GM12891 (cell line): ENCODE measurements around the gene IGSF8.
"Not testable (repeated sequence)": the region's sequence is repeated elsewhere in the genome, so short reads cannot be mapped to it uniquely, and the experiment has no call there.

ENCODE experiments used
- DNase-seq: peaks from one replicate; pipeline ENCODE4 v3.0.0; 2011; ENCODE audit warnings: low spot score; ENCODE audit not compliant: insufficient read length
- FAIRE-seq: peaks from 2 replicates; lab custom pipeline; 2011; peaks lifted over from hg19 to GRCh38; lab: Jason Lieb, UNC
- PAX5 ChIP-seq: IDR thresholded peaks from 2 replicates; pipeline ENCODE4 v1.6.1; 2011; ENCODE audit warnings: low read length, moderate library complexity, mild to moderate bottlenecking; ENCODE audit not compliant: insufficient read depth, severe bottlenecking
- POLR2A ChIP-seq: IDR thresholded peaks from 2 replicates; pipeline ENCODE4 v1.6.1; 2011; ENCODE audit warnings: low read depth, low read length, control low read depth
- POLR2AphosphoS5 ChIP-seq: IDR thresholded peaks from 2 replicates; pipeline ENCODE4 v1.6.1; 2011; ENCODE audit warnings: low read depth, low read length, control low read depth
- POU2F2 ChIP-seq: IDR thresholded peaks from 2 replicates; pipeline ENCODE4 v1.6.1; 2011; ENCODE audit warnings: low read depth, mild to moderate bottlenecking, control low read depth, low read length, moderate library complexity
- SPI1 ChIP-seq: IDR thresholded peaks from 2 replicates; pipeline ENCODE4 v1.6.1; 2011; ENCODE audit warnings: low read depth, low read length, control low read depth
- TAF1 ChIP-seq: IDR thresholded peaks from 2 replicates; pipeline ENCODE4 v1.6.1; 2011; ENCODE audit warnings: low read depth, low read length, control low read depth

Gene IGSF8

GRCh38 chr1:160061369-160062229 is 36.8 kb downstream of the IGSF8 start:
- TF ChIP-seq POLR2AphosphoS5 (no peak), POU2F2 (no peak), SPI1 (no peak), POLR2A (no peak), TAF1 (no peak), PAX5 (no peak)
- FAIRE-seq (no peak), DNase-seq (no peak)

- no peak for FAIRE-seq
- DNase-seq = no peak
- TF ChIP-seq SPI1 (no peak), POU2F2 (no peak), POLR2AphosphoS5 (no peak), TAF1 (no peak), POLR2A (no peak), PAX5 (no peak)
Observed at GRCh38 chr1:160058087-160058486, 40.3 kb downstream of the IGSF8 start.

- TF ChIP-seq TAF1 = no peak
- no peak for TF ChIP-seq POLR2A
- no peak for TF ChIP-seq POU2F2
- no peak for TF ChIP-seq POLR2AphosphoS5
- no peak for TF ChIP-seq SPI1
- TF ChIP-seq PAX5 = no peak
- FAIRE-seq (no peak), DNase-seq (no peak)
Observed at GRCh38 chr1:160056648-160057169, 41.7 kb downstream of the IGSF8 start.

- DNase-seq (no peak), FAIRE-seq (no peak)
- TF ChIP-seq POU2F2 = no peak
- TF ChIP-seq PAX5 = no peak
- TF ChIP-seq POLR2AphosphoS5 = no peak
- no peak for TF ChIP-seq TAF1
- TF ChIP-seq SPI1 = no peak
- no peak for TF ChIP-seq POLR2A
Observed at GRCh38 chr1:160053548-160054365, 44.7 kb downstream of the IGSF8 start.

- no peak for FAIRE-seq
- no peak for TF ChIP-seq PAX5
- no peak for TF ChIP-seq SPI1
- no peak for TF ChIP-seq POLR2AphosphoS5
- no peak for TF ChIP-seq POLR2A
- TF ChIP-seq POU2F2 = no peak
- no peak for TF ChIP-seq TAF1
- no peak for DNase-seq
Observed at GRCh38 chr1:160052936-160053335, 45.5 kb downstream of the IGSF8 start.

GRCh38 chr1:160050619-160051018 is 47.8 kb downstream of the IGSF8 start:
- FAIRE-seq = no peak
- TF ChIP-seq POLR2A (no peak), PAX5 (no peak), TAF1 (no peak), SPI1 (no peak), POLR2AphosphoS5 (no peak), POU2F2 (no peak)
- DNase-seq = no peak

- not testable (repeated sequence) for FAIRE-seq, DNase-seq
Observed at GRCh38 chr1:160050182-160050581, 48.2 kb downstream of the IGSF8 start.

GRCh38 chr1:160049101-160049500 is 49.3 kb downstream of the IGSF8 start:
- FAIRE-seq (no peak), DNase-seq (no peak)
- no peak for TF ChIP-seq POLR2A
- TF ChIP-seq PAX5 = no peak
- TF ChIP-seq TAF1 = no peak
- no peak for TF ChIP-seq SPI1
- TF ChIP-seq POU2F2 = no peak
- no peak for TF ChIP-seq POLR2AphosphoS5

- no peak for TF ChIP-seq POLR2AphosphoS5
- TF ChIP-seq POU2F2 = no peak
- no peak for TF ChIP-seq PAX5
- TF ChIP-seq POLR2A = no peak
- TF ChIP-seq TAF1 = no peak
- TF ChIP-seq SPI1 = no peak
- DNase-seq (no peak), FAIRE-seq (no peak)
Observed at GRCh38 chr1:160048335-160048734, 50.1 kb downstream of the IGSF8 start.
